HuH-7 (cell line): ENCODE measurements around the gene DENND4B.

ENCODE experiments used
- DNase-seq: peaks from one replicate; pipeline ENCODE4 v3.0.0; 2011; ENCODE audit warnings: low spot score

The DENND4B gene

DNA sequence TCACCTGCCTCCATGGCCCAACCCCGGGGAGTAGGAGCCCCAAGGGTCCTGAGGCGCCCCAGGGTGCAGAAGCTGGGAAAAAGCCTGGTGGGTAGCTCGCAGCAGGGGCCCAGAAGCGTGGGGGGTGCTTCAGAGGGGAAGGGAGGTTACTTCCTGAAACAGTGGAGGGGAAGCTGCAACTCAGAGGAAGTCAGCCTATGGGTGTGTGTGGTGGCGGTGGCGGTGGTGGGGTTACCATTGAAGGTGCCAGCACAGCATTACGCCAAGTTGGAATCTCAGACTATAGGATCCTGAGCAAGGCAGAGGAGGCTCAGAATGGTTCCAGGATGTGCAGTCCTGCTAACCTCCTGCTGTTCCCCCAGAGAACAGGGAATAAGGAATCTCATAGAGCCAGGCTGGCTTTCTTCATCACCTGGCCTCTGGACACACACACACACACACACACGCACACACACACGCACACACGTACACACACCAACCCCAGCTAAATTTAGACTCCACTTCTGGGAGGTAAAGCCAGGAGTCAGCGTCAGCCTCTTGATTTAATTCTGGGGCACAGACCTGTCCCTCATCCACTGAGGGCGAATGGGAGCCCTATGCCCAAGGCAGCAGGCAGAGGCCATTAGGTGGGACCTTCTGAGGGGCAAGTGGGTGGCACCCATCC lies 1.3 kb downstream of the DENND4B start:
- DNase-seq, result no peak

- DNase-seq, result no peak
Measured at GRCh38 chr1:153944827-153945117, 1.7 kb downstream of the DENND4B start.

- DNase-seq, result no peak
Measured at GRCh38 chr1:153944005-153944826, 2.3 kb downstream of the DENND4B start.

- DNase-seq, result no peak
Measured at GRCh38 chr1:153942766-153943549, 3.6 kb downstream of the DENND4B start.

- no peak for DNase-seq
Measured at GRCh38 chr1:153941826-153942725, 4.4 kb downstream of the DENND4B start.

DNA sequence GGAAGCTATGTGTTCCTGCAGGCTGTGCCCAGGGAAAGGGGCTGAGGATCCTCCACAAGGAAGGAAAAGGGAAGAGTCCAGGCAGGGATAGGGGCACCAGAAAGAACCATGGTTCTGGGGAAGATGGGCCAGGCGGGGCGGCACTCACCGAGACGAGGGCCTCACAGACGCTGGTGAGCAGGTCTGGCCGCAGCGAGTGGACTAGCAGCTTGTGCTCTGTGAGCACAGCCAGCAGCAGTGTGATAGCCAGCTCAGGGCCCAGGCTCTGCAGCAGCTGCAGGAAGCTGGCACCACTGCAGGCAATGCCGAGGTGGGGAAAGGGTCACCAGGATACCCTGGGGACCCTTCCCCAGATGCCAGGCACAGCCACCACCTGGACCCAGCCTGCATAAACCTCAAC lies 5.8 kb downstream of the DENND4B start:
- DNase-seq, result no peak

DNA sequence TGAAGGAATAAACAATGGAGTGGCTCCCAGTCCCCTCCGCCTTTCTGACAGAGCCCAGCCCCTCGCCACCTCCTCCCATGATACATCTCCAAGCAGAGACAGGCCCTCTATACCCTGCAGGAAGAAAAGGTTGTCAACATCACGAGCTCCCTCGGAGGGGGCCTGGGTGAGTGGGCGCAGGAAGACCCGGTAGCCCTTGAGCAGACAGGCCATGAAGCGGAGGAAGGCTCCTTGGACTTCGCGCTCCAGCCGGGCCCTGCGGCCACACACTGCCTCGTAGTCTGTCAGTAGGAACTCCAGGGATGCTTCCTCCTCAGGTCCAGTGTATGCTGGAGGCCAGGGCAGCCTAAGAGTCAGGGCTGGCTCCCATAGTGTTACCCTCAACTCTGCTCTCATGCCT lies 7.0 kb downstream of the DENND4B start:
- DNase-seq, result no peak

- no peak for DNase-seq
Measured at GRCh38 chr1:153938996-153939395, 7.5 kb downstream of the DENND4B start.

- DNase-seq, result no peak
Measured at GRCh38 chr1:153937331-153937730, 9.2 kb downstream of the DENND4B start.

- DNase-seq, result no peak
Measured at GRCh38 chr1:153936011-153936802, 10.3 kb downstream of the DENND4B start.

GRCh38 chr1:153934746-153935145 lies 11.8 kb downstream of the DENND4B start:
- no peak for DNase-seq

DNA sequence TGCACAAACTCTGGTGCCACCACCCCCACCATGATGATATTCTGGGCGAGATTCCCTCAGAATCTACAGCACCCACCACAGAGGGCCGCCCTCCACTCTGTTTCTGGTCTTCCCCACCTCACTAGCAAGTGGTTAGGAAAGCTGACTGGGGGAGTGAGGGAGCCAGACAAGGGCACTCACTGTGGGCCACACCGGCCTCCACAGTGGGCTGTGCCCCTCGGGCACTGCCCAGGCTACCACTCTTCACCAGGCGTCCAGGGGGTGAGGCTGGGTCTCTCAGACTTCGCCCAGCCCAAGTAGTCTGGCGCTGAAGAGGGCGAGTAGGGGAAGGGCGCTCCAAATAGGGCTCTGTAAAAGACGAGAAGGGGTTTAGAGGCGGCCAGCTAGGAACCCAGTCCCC lies 12.6 kb downstream of the DENND4B start:
- DNase-seq, result no peak

- DNase-seq, result no peak
Measured at GRCh38 chr1:153933430-153933829, 13.1 kb downstream of the DENND4B start.

DNA sequence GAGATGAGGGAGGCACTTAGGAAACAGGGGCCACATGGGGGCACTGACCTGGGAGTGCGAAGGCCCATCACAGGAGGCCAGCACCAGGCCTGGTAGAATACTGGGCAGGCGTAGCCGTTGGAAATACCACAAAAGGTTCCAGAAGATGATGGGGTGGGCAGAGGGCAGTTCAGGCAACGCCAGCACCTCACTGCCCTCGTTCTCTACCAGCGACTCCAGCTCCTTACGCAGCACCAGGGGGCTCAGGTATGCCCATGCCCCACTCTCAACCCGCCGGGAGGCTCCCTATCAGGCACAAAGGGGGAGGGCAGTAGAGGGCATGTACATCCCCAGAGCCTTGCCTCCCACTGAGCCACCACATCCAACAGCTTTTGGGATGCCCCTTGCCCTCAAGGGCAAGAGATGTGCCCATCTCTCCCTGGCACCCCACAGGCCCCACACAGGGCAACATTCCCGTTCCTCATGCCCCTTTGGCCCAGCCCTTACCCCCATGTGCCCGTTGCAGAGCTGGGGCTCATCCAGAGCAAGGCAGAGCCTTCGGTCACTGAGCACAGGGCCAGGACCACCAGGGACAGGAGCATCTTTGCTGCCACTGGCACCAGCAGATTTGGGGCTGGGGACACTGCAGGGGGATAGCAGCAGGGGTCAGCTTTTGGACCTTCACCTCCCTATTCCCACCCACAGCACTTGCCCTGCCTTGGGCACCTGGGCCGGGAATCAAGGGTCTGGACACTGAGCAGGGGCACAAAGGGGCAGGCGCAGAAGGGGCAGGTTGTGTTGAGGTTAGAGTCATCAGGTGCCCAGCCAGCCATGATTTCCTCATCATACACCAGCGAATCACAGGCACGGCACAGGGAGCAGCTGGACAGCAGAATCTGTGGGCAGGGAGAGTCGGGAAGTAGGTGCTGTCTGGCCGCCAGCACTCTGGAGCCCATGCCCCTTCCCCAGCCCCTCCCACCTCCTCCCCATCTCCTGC lies 14.1 kb downstream of the DENND4B start:
- DNase-seq, result no peak

DNA sequence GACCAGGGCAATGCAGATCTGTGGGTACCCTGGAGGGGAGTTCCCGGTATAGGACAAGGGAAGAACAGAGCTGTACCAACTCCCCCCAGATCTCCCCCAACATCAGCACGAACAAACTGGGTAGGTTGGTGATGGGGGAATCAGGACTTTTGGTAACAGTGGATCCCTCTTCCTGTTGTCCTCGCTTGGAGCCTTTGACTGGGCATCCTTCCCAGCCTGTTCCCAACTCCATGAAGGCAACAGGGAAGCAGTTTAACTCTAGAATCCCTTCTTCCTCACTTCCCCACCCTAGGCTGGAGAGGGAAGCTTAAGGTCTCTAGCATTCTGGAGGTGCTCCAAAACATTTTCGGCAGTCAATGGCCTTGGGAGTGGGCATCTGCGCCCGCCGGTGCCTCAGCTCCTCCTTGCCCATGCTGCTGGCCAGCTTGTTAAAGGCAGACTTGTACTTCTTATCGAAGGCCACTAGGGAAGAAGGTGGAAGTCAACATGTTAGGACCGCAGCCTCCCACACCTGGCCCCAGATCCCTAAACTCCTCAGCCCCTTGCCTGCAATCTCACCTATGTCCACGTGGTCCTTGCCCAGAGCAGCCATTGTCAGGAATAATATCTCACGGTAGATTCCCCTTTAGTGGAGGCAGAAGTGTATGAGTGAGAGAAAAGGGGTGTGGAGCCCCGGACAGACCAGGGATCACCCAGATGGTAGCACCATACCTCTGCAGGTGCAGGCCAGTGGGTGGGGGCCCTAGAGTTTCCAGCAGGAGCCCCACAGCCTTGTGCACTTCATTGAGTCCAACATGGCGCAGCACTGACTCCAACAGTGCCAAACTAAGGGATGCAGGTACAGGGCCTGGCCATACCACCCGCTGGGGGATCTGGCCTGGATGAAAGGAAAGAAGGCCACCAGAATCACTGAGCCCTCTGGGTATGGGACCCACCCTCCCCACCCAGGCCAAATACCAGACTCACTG lies 16.3 kb downstream of the DENND4B start:
- peak; percentile 8 for DNase-seq

- peak; percentile 3 for DNase-seq
Measured at GRCh38 chr1:153929426-153929825, 17.1 kb downstream of the DENND4B start.

DNA sequence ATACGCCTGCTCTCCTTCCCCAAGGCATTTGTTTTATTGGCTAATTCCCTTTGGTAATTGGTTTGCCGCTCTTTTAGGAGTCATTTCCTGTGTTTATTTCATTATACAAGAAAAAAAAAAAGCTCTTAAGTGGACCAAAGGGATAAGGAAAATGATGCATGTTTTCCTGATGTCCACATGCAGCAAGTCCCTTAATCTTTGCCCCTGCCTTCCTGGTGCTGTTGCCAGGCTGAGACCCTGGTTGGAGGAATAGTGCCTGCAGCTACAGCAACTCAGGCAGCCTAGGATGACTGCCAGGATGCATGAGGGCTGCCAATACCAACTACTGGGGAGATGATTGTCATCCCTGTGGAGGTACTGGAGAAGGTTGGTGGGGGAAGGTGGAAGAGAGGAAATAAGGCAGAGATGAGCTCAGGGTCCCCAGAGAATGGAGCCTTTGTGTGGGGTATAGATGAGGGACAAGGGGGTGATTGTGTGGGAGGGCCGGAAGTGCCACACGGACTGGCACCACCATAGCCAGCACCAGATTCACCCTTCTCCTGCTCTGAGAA lies 17.7 kb downstream of the DENND4B start:
- DNase-seq, result peak; percentile 8

- peak; percentile 2 for DNase-seq
Measured at GRCh38 chr1:153928245-153928644, 18.3 kb downstream of the DENND4B start.
